HepG2 (cell line): ENCODE data around the gene ATP2B2. TPM values are rescaled to one million over a fixed set of nuclear protein-coding genes. Genes with fewer than 3 reads are reported as not detected.

ENCODE experiments used
- KDM3A ChIP-seq: IDR thresholded peaks from 2 replicates; pipeline ENCODE4 v1.6.1; 2018; ENCODE audit warnings: low read depth, missing compliant biosample characterization
- MED1 ChIP-seq: sonication (generic); formaldehyde crosslinking; IDR thresholded peaks from 2 replicates; pipeline ENCODE4 v1.4.0; 2020; ENCODE audit warnings: missing genetic modification reagents
- MIER2 ChIP-seq: IDR thresholded peaks from 2 replicates; pipeline ENCODE4 v1.6.1; 2016; ENCODE audit warnings: missing biosample characterization, missing genetic modification reagents
- NFIC ChIP-seq: IDR thresholded peaks from 2 replicates; pipeline ENCODE4 v1.6.1; 2012; ENCODE audit warnings: mild to moderate bottlenecking, low read length, inconsistent platforms
- PCBP2 ChIP-seq: fragments of 200-400 bp; formaldehyde crosslinking; optimal IDR thresholded peaks from 2 replicates; pipeline ENCODE3; 2018; ENCODE audit warnings: low read length, low read depth; ENCODE audit not compliant: poor library complexity, severe bottlenecking
- STAG1 ChIP-seq: sonication (generic); formaldehyde crosslinking; IDR thresholded peaks from 2 replicates; pipeline ENCODE4 v1.4.0; 2020; ENCODE audit warnings: missing genetic modification reagents
- TBP ChIP-seq: sonication (generic); formaldehyde crosslinking; IDR thresholded peaks from 2 replicates; pipeline ENCODE4 v1.5.0; 2020; ENCODE audit warnings: missing genetic modification reagents
- ZFP62 ChIP-seq: sonication (generic); formaldehyde crosslinking; IDR thresholded peaks from 2 replicates; pipeline ENCODE4 v1.4.0; 2020; ENCODE audit warnings: missing genetic modification reagents
- ZKSCAN5 ChIP-seq: sonication (generic); formaldehyde crosslinking; IDR thresholded peaks from 2 replicates; pipeline ENCODE4 v1.5.1; 2020; ENCODE audit warnings: mild to moderate bottlenecking, missing genetic modification reagents
- ZNF281 ChIP-seq: sonication (generic); formaldehyde crosslinking; IDR thresholded peaks from 2 replicates; pipeline ENCODE4 v1.4.0; 2020; ENCODE audit warnings: missing genetic modification reagents, borderline replicate concordance
- ZNF607 ChIP-seq: sonication (generic); formaldehyde crosslinking; IDR thresholded peaks from 2 replicates; pipeline ENCODE4 v1.5.1; 2020; ENCODE audit warnings: missing genetic modification reagents, mild to moderate bottlenecking, borderline replicate concordance
- ZNF691 ChIP-seq: sonication (generic); formaldehyde crosslinking; IDR thresholded peaks from 2 replicates; pipeline ENCODE4 v1.4.0; 2020; ENCODE audit warnings: missing genetic modification reagents, low read depth, mild to moderate bottlenecking, borderline replicate concordance
- polyA plus RNA-seq, 8 experiments: library from polyadenylated mRNA; depleted of rRNA in 3 of 8; stranded (reverse) in 7 of 8; unstranded in 1 of 8; fragments of >200 nt; fragmentation: Illumina TruSeq in 4 of 8; extraction: Trizol in 4 of 8; gene quantifications; 2 replicates each; pipeline versions ENCODE4 v1.2.1 to v1.2.3, GENCODE V29; 2011 to 2016; ENCODE audit warnings: low read depth in 4 of 8, missing spikeins in 1 of 8, mixed read lengths in 1 of 8; ENCODE audit not compliant: insufficient read depth in 1 of 8
- total RNA-seq, 5 experiments: library from RNA; depleted of rRNA; stranded (reverse); fragments of >200 nt; fragmentation: Illumina TruSeq; extraction: Trizol; gene quantifications; 2 replicates each; pipeline ENCODE4 v1.2.3, GENCODE V29; 2016; ENCODE audit warnings: low read depth in 1 of 5

Gene ATP2B2
- total and polyA plus RNA-seq, 2 of the 13 experiments (the other 11 are each of a cell fraction or from before 2014, with no cell fraction given), result 1.5 to 2.3 TPM

- no peak for TF ChIP-seq ZNF281 (CRISPR knock-in tag)
- TF ChIP-seq KDM3A (CRISPR knock-in tag), result no peak
- TF ChIP-seq STAG1 (CRISPR knock-in tag), result 0 out of 2 replicates have a peak, but pooled peaks have one; percentile 12
- no peak for TF ChIP-seq ZNF691 (CRISPR knock-in tag)
- TF ChIP-seq ZFP62, result no peak
- TF ChIP-seq MIER2 (CRISPR knock-in tag), result 0 out of 2 replicates have a peak, but pooled peaks have one; percentile 26
- TF ChIP-seq ZKSCAN5 (CRISPR knock-in tag), result no peak
- TF ChIP-seq TBP, result no peak
- no peak for TF ChIP-seq ZNF607 (CRISPR knock-in tag)
- TF ChIP-seq MED1 (CRISPR knock-in tag), result no peak
- TF ChIP-seq PCBP2, result no peak
- no peak for TF ChIP-seq NFIC
Observed at GRCh38 chr3:10450494-10451440, 54.6 kb downstream of the ATP2B2 start (continued).
